K562 (cell line): Measurements from ENCODE around the gene SYVN1. TPM values are rescaled to one million over a fixed set of nuclear protein-coding genes. Genes with fewer than 3 reads are reported as not detected.

Experiments
- ARID2 ChIP-seq: fragments of 450-650 bp; IDR thresholded peaks from 2 replicates; pipeline ENCODE4 v1.6.1; 2017; ENCODE audit warnings: antibody characterized with exemption, mild to moderate bottlenecking
- CEBPB ChIP-seq: fragments of 450-650 bp; IDR thresholded peaks from 2 replicates; pipeline ENCODE4 v1.6.1; 2016; ENCODE audit warnings: missing genetic modification characterization, missing compliant biosample characterization
- CREB3L1 ChIP-seq: fragments of 450-650 bp; IDR thresholded peaks from 2 replicates; pipeline ENCODE4 v1.6.1; 2014; ENCODE audit warnings: low read depth, mild to moderate bottlenecking, moderate library complexity, borderline replicate concordance
- FOSL1 ChIP-seq: fragments of 200-800 bp; sonication (Bioruptor generic); conservative IDR thresholded peaks from 2 replicates; pipeline ENCODE4 v1.6.1; 2016; ENCODE audit warnings: missing genetic modification characterization, missing compliant biosample characterization
- FUS ChIP-seq: fragments of 200-400 bp; formaldehyde crosslinking; optimal IDR thresholded peaks from 2 replicates; pipeline ENCODE3; 2017; ENCODE audit warnings: low read depth, low read length
- GTF2F1 ChIP-seq: IDR thresholded peaks from 2 replicates; pipeline ENCODE4 v1.6.1; 2011; ENCODE audit warnings: low read depth, low read length, improper control_type of control experiment
- KLF6 ChIP-seq: fragments of 250-450 bp; sonication (Bioruptor Pico); IDR thresholded peaks from 2 replicates; pipeline ENCODE4 v1.4.0; 2020; ENCODE audit warnings: mild to moderate bottlenecking, moderate library complexity, borderline replicate concordance
- MEF2A ChIP-seq: IDR thresholded peaks from 2 replicates; pipeline ENCODE4 v1.6.1; 2011; ENCODE audit warnings: low read depth, mild to moderate bottlenecking, low read length, moderate library complexity; ENCODE audit not compliant: control insufficient read depth
- NFE2 ChIP-seq: IDR thresholded peaks from 2 replicates; pipeline ENCODE4 v1.6.1; 2014; ENCODE audit warnings: antibody characterized with exemption, low read depth
- STAT5A ChIP-seq: IDR thresholded peaks from 2 replicates; pipeline ENCODE4 v1.6.1; 2012; ENCODE audit warnings: low read length, inconsistent platforms, borderline replicate concordance
- TEAD2 ChIP-seq: fragments of 450-650 bp; IDR thresholded peaks from 2 replicates; pipeline ENCODE4 v1.6.1; 2016; ENCODE audit warnings: missing genetic modification characterization, control low read depth, missing compliant biosample characterization
- U2AF2 ChIP-seq: fragments of 200-400 bp; formaldehyde crosslinking; optimal IDR thresholded peaks from 2 replicates; pipeline ENCODE3; 2017; ENCODE audit warnings: low read depth, mild to moderate bottlenecking, low read length
- ZEB2 ChIP-seq: fragments of 450-650 bp; IDR thresholded peaks from 2 replicates; pipeline ENCODE4 v1.6.1; 2016
- ZFPM2 ChIP-seq: fragments of 250-450 bp; sonication (Bioruptor Pico); IDR thresholded peaks from 2 replicates; pipeline ENCODE4 v1.5.1; 2022; ENCODE audit warnings: mild to moderate bottlenecking
- ZNF511 ChIP-seq: sonication (generic); formaldehyde crosslinking; IDR thresholded peaks from 2 replicates; pipeline ENCODE4 v1.8.0; 2022; ENCODE audit warnings: mild to moderate bottlenecking, missing genetic modification reagents
- ZNF740 ChIP-seq, 3 experiments: fragments of 200-800 bp in 1 of 3; sonication (Bioruptor generic) in 1 of 3; sonication (generic) in 1 of 3; formaldehyde crosslinking in 1 of 3; IDR thresholded peaks; 2 replicates each; pipeline versions ENCODE4 v1.6.1 to v1.8.0; 2016 to 2022; ENCODE audit warnings: mild to moderate bottlenecking in 2 of 3, missing compliant biosample characterization in 2 of 3, missing genetic modification characterization in 2 of 3, missing genetic modification reagents in 1 of 3
- polyA plus RNA-seq, 8 experiments: library from polyadenylated mRNA; depleted of rRNA in 4 of 8; stranded (reverse) in 5 of 8; unstranded in 3 of 8; fragments of >200 nt; fragmentation: Nextera tagmentation in 2 of 8; fragmentation: Illumina TruSeq in 1 of 8; extraction: Ambion mirVana in 2 of 8; extraction: Trizol in 1 of 8; gene quantifications; 2 replicates each; pipeline versions ENCODE4 v1.2.1 to v1.2.3, GENCODE V29; 2011 to 2014; ENCODE audit warnings: inconsistent platforms in 1 of 8, missing spikeins in 1 of 8
- total RNA-seq, 7 experiments: library from RNA; depleted of rRNA in 6 of 7; stranded (reverse); fragments of >200 nt in 6 of 7; fragmentation: Illumina TruSeq in 2 of 7; extraction: Trizol in 2 of 7; gene quantifications; 2 replicates each; pipeline versions ENCODE4 v1.2.1 to v1.2.3, GENCODE V29; 2011 to 2021; ENCODE audit warnings: low replicate concordance in 1 of 7
- TF ChIP-seq, protein P1 (sequence below): fragments of 250-450 bp; sonication (Bioruptor Pico); IDR thresholded peaks from 2 replicates; pipeline ENCODE4 v1.4.0; 2020; ENCODE audit warnings: mild to moderate bottlenecking, moderate library complexity
- TF ChIP-seq, protein P2 (sequence below): fragments of 200-800 bp; sonication (Bioruptor generic); IDR thresholded peaks from 2 replicates; pipeline ENCODE4 v1.6.1; 2017; ENCODE audit warnings: missing genetic modification characterization, missing compliant biosample characterization

SYVN1 gene
- total and polyA plus RNA-seq, 9 of the 15 experiments (the other 6 are each of a cell fraction or from before 2014, with no cell fraction given) = 0.41 to 47.4 (median 9.9) TPM

DNA sequence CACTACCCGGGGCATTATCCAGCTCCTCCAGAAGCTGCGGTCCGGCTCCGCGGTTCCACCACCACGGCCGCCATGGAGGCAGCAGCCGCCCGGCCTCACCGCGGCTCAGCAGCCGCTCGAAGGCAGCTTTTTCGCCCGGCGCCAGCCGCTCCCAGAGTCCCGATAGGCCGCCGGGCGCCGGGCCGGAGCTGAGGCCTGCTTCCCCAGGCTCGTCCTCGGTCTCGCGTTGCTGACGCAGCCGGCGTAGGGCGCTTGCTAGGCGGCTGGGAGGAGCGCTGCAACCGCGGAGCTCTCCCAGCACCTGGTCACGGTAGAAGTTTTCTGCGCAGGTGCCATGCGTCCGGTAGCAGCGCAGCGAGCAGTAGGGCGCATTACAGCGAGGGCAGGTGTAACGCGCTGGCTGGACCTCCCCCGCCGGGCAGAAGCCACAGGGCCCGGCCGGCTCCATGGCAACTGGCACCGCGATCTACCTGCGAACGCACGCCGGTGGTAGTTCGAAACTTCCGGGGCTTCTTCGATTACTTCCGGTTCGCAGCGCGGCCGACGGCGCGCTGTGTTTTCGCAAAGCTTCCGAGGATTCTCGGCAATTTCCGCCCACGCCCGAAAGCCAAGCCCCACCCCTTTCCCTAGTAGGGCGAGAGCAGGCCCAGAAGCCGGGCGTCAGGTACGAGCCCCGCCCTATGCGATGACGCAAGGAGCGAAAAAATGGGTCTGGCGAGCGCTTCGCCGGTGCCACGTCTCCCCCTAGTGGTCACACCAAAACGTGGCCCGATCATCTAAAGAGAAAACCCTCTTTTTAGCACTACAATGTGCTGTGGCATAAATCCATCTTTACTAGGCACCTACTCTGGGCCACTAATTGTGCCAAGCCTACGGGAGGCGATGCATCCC is 16.9 kb downstream of the SYVN1 start, which contains the start of gene ZNHIT2 (continued):
- TF ChIP-seq, protein P1, sequence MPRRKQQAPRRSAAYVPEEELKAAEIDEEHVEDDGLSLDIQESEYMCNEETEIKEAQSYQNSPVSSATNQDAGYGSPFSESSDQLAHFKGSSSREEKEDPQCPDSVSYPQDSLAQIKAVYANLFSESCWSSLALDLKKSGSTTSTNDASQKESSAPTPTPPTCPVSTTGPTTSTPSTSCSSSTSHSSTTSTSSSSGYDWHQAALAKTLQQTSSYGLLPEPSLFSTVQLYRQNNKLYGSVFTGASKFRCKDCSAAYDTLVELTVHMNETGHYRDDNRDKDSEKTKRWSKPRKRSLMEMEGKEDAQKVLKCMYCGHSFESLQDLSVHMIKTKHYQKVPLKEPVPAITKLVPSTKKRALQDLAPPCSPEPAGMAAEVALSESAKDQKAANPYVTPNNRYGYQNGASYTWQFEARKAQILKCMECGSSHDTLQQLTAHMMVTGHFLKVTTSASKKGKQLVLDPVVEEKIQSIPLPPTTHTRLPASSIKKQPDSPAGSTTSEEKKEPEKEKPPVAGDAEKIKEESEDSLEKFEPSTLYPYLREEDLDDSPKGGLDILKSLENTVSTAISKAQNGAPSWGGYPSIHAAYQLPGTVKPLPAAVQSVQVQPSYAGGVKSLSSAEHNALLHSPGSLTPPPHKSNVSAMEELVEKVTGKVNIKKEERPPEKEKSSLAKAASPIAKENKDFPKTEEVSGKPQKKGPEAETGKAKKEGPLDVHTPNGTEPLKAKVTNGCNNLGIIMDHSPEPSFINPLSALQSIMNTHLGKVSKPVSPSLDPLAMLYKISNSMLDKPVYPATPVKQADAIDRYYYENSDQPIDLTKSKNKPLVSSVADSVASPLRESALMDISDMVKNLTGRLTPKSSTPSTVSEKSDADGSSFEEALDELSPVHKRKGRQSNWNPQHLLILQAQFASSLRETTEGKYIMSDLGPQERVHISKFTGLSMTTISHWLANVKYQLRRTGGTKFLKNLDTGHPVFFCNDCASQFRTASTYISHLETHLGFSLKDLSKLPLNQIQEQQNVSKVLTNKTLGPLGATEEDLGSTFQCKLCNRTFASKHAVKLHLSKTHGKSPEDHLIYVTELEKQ (CRISPR knock-in tag) = no peak
- TF ChIP-seq KLF6 (no peak), MEF2A (peak; percentile 44; the same call in 1 of the 2 replicates), ZNF511 (CRISPR knock-in tag) (peak; percentile 91; the same call in 1 of the 2 replicates), ZFPM2 (CRISPR knock-in tag) (no peak), U2AF2 (no peak), TEAD2 (tag) (no peak), ZEB2 (peak; percentile 65; the same call in 1 of the 2 replicates), FOSL1 (tag) (0 out of 2 replicates have a peak, but pooled peaks have one; percentile 41), ZNF740 (CRISPR knock-in tag; IDR thresholded peaks at IDR 0.05) (no peak), ZNF740 (tag; IDR thresholded peaks at IDR 0.05) (no peak), FUS (peak; percentile 72), GTF2F1 (0 out of 2 replicates have a peak, but pooled peaks have one; percentile 56), CEBPB (tag) (peak; percentile 97), ARID2 (peak; percentile 26; the same call in 1 of the 2 replicates), STAT5A (peak; percentile 15; the same call in 1 of the 2 replicates), CREB3L1 (0 out of 2 replicates have a peak, but pooled peaks have one; percentile 40), NFE2 (no peak)
- TF ChIP-seq, protein P2, sequence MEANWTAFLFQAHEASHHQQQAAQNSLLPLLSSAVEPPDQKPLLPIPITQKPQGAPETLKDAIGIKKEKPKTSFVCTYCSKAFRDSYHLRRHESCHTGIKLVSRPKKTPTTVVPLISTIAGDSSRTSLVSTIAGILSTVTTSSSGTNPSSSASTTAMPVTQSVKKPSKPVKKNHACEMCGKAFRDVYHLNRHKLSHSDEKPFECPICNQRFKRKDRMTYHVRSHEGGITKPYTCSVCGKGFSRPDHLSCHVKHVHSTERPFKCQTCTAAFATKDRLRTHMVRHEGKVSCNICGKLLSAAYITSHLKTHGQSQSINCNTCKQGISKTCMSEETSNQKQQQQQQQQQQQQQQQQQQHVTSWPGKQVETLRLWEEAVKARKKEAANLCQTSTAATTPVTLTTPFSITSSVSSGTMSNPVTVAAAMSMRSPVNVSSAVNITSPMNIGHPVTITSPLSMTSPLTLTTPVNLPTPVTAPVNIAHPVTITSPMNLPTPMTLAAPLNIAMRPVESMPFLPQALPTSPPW (CRISPR knock-in tag) = peak; percentile 91
